Right lobe of liver (tissue), 4 donors: ENCODE results near the gene RNF214.

Experiments
- POLR2A ChIP-seq: fragments of 450-650 bp; IDR thresholded peaks from one replicate; pipeline ENCODE4 v1.6.1; 2017; ENCODE audit warnings: antibody characterized with exemption, mild to moderate bottlenecking
- TF ChIP-seq, protein P1 (sequence below), 4 donors: fragments of 200-600 bp in 3 of 4; fragments of 450-650 bp in 1 of 4; IDR thresholded peaks; one replicate each; pipeline versions ENCODE4 v1.5.1 to v1.8.0; 2016 to 2022; ENCODE audit warnings: antibody characterized with exemption in 4 of 4, mild to moderate bottlenecking in 2 of 4
- donor health status: DM: no; HTN: no; CAD: no.
- donor health status: DM: no; HTN: no; CAD: no.
- donor health status: DM: no; HTN: yes; CAD: no.

DNA sequence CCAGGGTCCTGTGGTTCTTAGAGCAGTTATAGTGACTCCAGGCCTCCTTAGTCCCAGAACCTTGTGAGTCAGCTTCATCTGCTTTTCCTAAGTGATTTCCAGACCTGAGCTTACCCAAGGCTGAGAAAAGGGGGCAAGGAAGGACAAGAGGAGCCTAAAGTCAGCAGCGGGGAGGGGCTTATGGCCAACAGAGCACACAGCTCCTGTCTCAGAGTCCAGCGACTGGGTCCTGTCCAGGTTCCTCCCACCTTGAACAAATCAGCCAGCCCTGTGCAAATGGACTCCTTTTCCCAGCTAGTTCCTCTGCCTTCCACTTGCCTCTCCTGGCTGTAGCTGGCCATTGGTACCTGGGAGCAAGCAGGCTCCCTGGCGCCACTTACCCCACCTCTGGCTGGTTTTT is 72.7 kb downstream of the RNF214 start:
- TF ChIP-seq, protein P1, sequence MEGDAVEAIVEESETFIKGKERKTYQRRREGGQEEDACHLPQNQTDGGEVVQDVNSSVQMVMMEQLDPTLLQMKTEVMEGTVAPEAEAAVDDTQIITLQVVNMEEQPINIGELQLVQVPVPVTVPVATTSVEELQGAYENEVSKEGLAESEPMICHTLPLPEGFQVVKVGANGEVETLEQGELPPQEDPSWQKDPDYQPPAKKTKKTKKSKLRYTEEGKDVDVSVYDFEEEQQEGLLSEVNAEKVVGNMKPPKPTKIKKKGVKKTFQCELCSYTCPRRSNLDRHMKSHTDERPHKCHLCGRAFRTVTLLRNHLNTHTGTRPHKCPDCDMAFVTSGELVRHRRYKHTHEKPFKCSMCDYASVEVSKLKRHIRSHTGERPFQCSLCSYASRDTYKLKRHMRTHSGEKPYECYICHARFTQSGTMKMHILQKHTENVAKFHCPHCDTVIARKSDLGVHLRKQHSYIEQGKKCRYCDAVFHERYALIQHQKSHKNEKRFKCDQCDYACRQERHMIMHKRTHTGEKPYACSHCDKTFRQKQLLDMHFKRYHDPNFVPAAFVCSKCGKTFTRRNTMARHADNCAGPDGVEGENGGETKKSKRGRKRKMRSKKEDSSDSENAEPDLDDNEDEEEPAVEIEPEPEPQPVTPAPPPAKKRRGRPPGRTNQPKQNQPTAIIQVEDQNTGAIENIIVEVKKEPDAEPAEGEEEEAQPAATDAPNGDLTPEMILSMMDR (IDR thresholded peaks at IDR 0.05) = no peak
- no peak for TF ChIP-seq POLR2A
